Ecto neural progenitor cell (in vitro differentiated cells): ENCODE data around the gene SP6.
A peak's percentile ranks its signal among the peaks of the same experiment; 100 is the strongest.

Source experiments
- DNase-seq: peaks from one replicate; pipeline ENCODE4 v3.0.0-alpha.2; 2018; ENCODE audit warnings: low spot score

SP6 gene

DNA sequence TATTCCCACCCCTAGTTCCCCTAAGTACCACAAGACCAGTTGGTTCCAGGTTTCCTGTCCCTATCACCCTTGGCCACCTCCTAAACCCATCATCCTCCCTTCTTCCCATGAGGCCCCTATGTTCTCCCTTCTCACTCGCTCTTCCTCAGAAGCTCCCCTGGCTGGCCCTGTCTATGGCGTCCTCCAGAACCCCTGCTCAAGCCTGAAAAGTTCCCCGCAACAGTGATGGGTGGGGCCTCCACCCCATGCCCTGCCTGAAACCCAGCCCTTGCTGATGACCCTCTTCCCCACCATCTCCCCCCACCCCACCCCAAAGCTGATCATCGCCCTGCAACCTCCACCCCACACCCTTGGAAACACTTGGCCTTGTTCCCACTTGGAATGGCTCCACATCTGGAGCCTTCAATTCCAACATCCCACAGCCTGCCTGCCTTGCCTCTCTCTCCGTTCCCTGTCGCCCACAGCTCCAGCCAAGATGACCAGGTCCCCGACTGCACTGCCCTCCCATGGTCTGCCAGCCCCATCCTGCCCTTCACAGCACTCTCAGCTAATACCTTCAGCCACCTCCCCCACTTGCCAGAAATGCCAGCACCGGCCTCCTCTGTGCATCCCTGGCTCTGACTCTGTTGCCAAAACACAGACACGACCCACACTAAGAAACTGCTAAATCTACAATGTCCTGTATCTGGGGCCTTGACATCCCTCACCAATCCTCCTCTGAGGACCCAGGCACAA lies 39.9 kb downstream of the SP6 start:
- DNase-seq, result no peak

DNA sequence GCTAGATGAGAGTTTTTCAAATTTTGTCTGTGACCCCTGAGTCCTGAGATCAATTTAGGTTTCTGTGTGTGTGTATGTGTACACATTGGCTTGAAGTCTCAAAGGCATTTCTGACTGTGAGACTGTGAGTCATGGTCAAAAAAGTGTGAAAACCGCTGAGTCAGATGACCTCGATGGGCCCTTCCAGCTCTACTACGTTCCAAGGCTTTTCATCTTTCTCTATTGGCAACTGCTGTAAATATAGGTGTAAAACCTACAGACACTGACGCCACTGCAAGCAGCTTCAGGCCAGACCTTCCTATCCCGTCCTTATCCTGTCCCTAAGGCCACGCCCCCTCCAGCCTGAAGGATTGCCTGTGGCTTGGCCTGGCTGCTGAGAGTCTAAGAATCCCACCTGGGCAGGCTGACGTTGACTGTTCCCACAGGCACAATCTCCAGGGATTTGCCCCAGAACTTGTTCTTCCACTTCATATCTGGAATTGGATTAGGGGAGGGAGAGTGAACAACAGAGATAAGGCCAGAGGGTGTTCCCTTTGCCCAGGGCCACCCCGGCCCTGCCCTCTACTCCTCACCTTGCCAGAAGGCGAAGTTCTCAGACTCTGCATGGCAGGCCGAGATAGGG lies 40.7 kb downstream of the SP6 start:
- DNase-seq, result no peak

DNA sequence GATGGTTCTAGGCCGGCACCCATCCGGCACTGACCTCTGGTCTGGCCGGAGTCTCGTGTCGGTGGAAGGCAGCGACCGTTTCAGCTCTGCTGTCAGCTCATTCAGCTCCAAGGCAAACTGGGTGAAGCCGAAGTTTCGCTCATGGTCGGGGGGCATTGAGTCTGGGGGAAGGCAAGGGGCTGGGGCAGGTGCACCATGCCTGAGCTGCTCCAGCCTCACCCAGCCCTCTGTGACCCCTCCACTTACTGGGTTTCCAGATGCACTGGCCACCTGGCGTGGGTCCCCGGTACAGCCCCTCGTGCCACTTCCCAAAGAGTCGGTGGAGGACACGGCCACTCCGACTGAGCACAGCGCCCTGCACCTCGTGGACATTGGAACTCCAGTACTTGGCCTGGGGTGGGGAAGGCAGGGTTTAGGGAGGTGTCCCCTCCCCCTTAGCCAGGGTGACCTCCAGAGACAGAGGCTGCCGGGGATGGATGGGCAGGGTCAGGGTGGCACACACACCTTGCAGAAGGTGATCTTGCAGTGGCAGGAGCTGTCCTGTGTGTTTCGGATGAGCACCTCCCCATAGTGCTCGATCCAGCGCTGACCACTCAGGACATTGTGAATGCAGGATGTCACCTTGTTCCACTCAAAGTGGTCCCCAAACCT lies 42.0 kb downstream of the SP6 start:
- DNase-seq, result peak; percentile 37

DNA sequence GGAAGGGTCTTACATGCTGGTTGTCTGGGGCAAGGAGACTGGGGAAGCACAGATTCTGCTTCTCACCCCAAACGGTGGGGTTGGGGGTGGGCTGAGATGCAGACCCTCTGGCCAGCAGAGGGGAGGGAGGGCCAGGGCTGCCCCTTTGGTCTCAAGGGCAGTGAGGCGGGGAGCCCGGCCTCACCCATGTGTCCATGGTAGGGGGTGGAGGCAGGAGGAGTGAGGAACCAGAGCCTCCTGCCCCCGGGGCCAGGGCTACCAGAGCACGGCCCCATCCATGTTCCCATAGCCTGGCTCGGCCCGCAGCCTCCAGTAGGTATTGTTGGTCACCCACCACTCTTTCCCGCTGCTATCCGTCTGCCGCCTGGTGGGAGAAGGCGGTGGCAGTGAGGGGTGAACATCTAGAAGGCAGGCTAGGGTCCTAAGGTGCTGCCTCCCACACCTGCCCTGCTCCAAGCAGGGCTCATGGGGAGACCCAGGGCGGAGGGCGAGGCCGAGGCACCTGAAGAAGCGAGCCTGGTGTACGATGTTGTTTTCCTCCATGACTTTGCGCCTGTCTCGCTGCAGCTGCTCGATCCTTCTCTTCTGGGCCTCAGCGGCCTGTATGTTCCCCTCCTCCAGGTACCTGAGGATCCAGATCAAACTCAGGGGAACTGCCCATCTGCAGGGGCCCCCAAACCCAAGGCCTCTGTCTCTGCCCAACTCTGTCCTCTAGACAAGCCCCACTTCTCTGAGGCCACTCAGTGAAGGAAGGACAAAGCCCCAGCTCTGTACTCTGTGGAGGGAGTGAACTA lies 42.7 kb downstream of the SP6 start:
- no peak for DNase-seq

DNA sequence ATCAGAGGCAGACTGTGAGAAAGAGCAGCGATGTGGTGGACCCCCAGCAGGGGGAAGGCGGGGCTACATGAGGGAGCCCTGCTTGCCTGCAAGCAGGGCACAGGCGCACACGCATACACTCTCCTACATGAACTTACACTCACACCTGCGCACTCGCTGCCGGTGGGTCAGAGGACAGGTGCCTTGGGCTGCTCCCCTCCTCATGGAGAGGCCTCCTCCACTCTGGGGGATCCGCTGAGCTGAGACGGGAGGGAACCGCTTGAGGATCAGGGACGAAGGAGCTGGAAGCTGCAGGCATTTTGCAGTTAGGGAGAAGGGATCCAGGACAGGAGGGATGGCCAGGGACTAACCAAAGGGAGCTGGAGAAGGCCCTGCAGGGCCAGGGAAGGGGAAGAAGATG lies 43.5 kb downstream of the SP6 start:
- DNase-seq, result no peak

DNA sequence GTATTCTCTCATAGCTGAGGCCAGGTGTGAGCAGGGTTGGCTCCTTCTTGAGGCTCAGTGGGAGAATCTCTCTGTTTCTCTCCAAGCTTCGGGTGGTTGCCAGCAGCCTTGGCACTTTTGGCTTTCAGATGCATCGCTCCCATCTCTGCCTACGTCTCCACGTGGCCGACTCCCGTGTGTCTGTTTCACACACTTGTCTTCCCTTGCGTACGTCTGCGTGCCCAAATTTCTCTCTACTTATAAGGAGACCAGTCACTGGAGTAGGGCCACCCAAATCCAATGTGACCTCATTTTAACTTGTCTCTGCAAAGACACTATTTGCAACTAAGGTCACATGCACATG lies 44.1 kb downstream of the SP6 start:
- DNase-seq, result peak; percentile 32

DNA sequence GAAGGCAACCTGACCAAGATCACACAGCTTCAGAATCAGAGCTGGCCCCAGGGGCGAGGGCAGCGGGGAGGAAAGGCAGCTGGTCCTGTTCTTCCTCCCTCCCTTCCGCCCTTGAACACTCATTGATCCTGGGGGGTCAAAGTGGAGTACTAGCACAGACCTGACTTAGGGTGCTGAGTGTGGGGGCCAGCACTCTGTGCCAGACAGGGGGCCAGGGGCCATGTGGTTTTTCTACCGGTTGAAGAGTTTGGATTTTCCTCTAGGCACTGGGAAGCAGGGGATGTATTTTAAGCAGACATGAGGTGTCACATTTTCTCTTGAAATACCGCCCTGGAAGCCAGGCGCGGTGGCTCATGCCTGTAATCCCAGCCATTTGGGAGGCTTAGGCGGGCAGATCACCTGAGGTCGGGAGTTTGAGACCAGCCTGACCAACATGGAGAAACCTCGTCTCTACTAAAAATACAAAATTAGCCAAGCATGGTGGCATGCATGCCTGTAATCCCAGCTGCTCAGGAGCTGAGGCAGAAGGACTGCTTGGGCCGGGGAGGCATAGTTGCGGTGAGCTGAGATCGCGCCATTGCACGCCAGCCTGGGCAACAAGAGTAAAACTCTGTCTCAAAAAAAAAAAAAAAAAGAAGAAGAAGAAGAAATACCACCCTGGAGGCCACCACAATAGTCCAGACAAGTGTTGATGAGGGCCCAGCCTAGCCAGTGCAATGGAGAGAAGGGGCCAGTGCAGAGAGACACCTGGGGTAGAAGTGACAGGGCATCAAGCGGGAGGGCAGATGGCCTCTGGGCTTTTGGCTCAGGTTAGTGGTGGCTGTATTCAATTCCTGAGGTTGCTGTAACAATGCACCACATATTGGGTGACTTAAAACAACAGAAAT lies 44.7 kb downstream of the SP6 start:
- DNase-seq, result peak; percentile 41

DNA sequence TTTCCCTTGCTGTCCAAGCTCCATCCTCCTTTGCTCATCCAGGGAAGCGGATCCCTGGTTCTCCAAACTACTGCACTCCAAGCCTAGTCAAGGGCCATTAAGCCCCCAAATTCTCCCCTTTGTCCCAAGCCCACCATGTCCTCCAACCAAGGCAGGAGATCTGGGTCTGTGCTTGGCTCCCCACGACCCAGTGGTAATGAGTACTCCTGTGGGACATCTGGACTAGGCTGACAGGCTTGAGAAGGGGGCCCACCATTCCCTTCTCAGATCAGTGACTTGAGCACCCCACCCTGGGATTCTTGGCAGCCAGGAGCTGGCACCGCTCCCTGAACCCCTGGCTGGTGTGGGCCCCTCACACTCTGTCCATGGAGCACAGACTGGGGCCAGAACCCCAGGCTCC lies 46.5 kb downstream of the SP6 start:
- DNase-seq, result peak; percentile 40

DNA sequence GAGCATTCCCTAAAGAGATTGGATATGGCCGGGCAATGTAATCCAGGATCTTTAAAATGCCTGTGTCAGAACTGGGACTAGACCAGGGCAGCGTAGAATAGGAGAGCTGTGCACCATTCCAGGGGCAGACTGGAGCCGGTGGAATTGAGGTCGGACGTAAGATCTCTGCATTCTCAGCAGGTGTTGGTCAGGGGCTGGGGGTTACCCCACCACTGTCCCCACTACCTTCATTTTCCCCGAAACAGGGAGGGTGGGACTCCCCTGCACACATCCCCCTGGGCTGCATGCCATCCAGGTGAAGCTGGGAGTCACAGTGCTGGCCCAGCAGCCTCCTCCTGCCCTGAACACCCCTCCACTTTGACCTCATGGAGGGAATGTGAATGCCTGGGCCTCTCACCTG lies 47.2 kb downstream of the SP6 start:
- peak; percentile 32 for DNase-seq

DNA sequence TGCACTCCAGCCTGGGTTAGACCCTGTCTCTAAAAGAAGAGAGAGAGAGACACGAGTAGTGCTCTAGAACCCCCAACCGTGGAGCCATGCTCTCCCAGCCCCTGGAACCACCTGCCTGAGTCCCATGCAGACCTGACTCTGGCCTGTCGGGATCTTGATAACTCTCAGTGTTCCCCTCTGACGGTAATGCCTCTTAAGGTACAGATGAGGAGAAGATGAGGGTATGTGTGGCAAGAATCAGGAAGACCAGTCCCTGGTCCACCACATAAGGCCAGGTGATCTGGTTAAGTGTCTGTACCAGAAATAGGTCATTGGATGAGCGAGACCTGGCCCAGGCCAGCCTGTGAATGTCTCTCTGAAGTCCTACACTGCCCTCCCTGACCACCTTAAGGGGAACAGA lies 47.8 kb downstream of the SP6 start:
- peak; percentile 38 for DNase-seq

DNA sequence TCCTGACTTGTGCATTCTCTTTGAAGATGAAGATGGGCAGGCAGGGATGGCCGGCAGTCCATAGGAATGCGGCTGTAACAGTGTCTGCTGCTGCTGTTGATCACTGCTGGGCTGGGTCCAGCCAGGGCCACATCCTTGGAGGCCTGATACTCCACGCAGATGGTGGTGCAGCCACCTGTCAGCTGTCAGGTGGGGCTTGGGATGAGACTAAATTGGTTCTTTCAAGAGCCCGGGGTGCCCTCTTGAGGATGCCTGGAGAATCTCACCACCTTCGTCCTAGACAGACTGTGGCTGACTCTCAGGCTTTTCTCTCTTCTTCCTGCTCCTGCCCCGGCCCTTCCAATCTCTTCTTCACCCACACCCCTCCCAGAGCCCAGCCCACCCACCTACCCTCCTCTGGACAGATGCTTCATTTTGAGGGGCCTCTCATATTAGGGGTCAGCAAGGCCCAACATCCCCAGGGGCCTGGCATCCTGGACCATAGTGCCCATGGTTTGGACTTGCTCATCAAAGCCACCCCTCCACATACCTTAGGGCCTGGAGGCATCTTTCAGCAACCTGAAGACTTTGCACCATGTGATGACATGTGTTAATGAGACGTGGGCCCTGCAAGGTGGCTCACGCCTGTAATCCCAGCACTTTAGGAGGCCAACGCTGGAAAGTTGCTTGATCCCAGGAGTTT lies 48.5 kb downstream of the SP6 start:
- peak; percentile 70 for DNase-seq

DNA sequence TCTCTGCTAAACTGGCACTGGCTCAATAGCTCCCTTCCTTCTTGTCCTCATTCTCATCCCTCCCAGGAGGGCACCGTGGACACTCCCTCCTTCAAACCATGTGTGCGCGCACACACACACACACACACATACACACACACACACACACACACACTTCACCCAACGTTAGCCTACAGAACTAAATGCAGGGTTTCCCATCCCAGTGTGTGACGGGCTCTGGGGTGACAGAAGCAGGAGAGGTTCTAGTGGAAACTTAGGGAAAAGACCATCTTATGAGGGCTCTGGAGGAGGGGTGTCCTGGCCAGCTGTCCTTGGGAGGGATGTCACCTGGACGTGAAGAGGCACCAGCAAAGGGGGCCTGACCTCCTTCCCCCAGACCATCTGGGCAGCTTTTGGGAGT lies 49.1 kb downstream of the SP6 start:
- peak; percentile 32 for DNase-seq

DNA sequence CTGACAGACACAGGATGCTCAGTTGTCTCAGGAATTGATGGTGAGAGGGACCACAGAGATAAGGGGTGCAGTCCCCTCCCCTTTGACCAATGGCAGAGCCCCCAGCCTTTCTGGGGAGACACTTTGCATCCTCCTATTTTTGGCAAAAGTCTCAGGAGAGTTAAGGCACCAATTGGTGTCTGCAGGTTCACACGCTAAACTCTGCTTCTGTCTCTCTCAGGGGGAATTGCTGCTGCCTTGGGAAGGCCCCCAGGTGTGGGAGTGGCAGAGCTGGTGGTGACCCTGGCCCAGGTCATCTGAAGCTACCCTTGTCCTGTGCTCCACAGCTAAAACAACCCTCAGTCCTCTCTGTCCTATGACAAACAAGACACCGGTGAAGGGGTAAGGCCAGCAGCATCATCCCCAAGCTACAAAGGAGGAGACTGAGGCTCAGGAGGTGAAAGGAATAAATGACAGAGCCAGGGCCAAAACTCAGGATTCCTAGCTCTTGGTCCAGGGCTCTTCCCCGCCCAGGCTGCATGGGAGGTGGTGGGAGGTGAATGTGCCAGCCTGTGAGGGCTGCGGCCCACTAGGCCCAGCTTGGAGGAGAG lies 49.7 kb downstream of the SP6 start:
- DNase-seq, result peak; percentile 43

DNA sequence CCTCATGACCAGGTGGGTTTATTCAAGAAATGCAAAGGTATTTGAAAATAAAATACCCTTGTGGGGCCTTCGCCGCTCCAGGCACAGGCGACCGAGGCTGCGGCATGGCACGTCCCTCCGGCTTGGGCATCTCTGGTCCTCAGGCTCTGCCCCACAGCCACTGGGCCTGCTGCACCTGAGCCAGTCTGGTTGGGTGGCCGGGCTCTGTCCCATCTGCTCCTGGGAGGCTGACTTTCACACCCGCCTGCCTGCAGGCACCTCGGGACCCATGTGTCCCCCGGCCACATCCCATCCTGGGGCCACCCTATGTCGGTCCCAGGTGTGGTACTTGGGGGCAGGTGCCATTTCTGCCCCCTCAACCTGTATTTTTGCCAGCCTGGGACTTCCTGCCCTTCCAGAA lies 50.3 kb downstream of the SP6 start:
- DNase-seq, result peak; percentile 42

DNA sequence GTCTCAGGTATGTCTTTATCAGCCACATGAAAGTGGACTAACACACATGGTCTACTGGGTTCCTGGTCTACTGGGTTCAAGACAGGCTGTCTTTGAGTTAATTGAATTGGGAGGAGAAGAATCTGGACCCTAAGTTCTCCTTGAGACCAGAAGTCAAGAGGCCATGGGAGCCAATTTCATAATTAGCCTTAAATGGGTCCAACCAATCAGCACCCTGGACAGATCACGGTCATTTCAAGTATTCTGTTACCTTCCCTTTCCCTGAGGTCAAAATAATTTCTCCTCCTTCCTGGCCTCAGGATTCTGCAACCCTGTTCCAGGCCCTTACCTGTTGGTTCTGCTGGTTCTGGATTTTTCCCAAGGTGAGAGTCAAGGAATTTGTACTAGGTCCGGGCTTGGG lies 53.2 kb downstream of the SP6 start:
- peak; percentile 38 for DNase-seq
